HepG2 (cell line): ENCODE data around the gene SLC16A3. TPM values are rescaled to one million over a fixed set of nuclear protein-coding genes. Genes with fewer than 3 reads are reported as not detected.

ENCODE experiments used
- AGO2 ChIP-seq: fragments of 200-400 bp; formaldehyde crosslinking; optimal IDR thresholded peaks from 2 replicates; pipeline ENCODE3; 2017; ENCODE audit warnings: mild to moderate bottlenecking, low read depth, low read length, moderate library complexity
- BORCS8-MEF2B ChIP-seq: sonication (generic); formaldehyde crosslinking; IDR thresholded peaks from 2 replicates; pipeline ENCODE4 v1.8.0; 2022; ENCODE audit warnings: mild to moderate bottlenecking, missing genetic modification reagents
- CBX5 ChIP-seq: sonication (generic); formaldehyde crosslinking; IDR thresholded peaks from 2 replicates; pipeline ENCODE4 v1.4.0; 2020; ENCODE audit warnings: missing genetic modification reagents, borderline replicate concordance
- DNMT1 ChIP-seq: sonication (generic); formaldehyde crosslinking; IDR thresholded peaks from 2 replicates; pipeline ENCODE4 v1.5.1; 2020; ENCODE audit warnings: mild to moderate bottlenecking, missing genetic modification reagents
- MNT ChIP-seq: fragments of 450-650 bp; IDR thresholded peaks from 2 replicates; pipeline ENCODE4 v1.6.1; 2016
- POLR2AphosphoS5 ChIP-seq: IDR thresholded peaks from 2 replicates; pipeline ENCODE4 v1.6.1; 2012; ENCODE audit warnings: low read depth, low read length
- RELA ChIP-seq: sonication (generic); formaldehyde crosslinking; IDR thresholded peaks from 2 replicates; pipeline ENCODE4 v1.4.0; 2020; ENCODE audit warnings: missing genetic modification reagents
- SALL1 ChIP-seq: sonication (generic); formaldehyde crosslinking; IDR thresholded peaks from 2 replicates; pipeline ENCODE4 v1.8.0; 2022; ENCODE audit warnings: mild to moderate bottlenecking, missing genetic modification reagents
- TBX2 ChIP-seq: sonication (generic); formaldehyde crosslinking; IDR thresholded peaks from 2 replicates; pipeline ENCODE4 v1.5.0; 2020; ENCODE audit warnings: missing genetic modification reagents, mild to moderate bottlenecking, borderline replicate concordance
- TMF1 ChIP-seq: sonication (generic); formaldehyde crosslinking; IDR thresholded peaks from 2 replicates; pipeline ENCODE4 v1.8.1; 2022; ENCODE audit warnings: low read depth, missing genetic modification reagents
- ZMYM2 ChIP-seq: sonication (generic); formaldehyde crosslinking; IDR thresholded peaks from 2 replicates; pipeline ENCODE4 v1.8.0; 2022; ENCODE audit warnings: mild to moderate bottlenecking, missing genetic modification reagents
- ZNF136 ChIP-seq: sonication (generic); formaldehyde crosslinking; IDR thresholded peaks from 2 replicates; pipeline ENCODE4 v1.8.1; 2022; ENCODE audit warnings: low read depth, mild to moderate bottlenecking, moderate library complexity, missing genetic modification reagents
- ZNF20 ChIP-seq: sonication (generic); formaldehyde crosslinking; IDR thresholded peaks from 2 replicates; pipeline ENCODE4 v1.4.0; 2020; ENCODE audit warnings: mild to moderate bottlenecking, moderate library complexity, missing genetic modification reagents
- ZNF432 ChIP-seq: sonication (generic); formaldehyde crosslinking; IDR thresholded peaks from 2 replicates; pipeline ENCODE4 v1.5.0; 2020; ENCODE audit warnings: missing genetic modification reagents, mild to moderate bottlenecking, borderline replicate concordance
- ZNF574 ChIP-seq: sonication (generic); formaldehyde crosslinking; IDR thresholded peaks from 2 replicates; pipeline ENCODE4 v1.4.0; 2020; ENCODE audit warnings: missing genetic modification reagents
- ZNF652 ChIP-seq: IDR thresholded peaks from 2 replicates; pipeline ENCODE4 v1.6.1; 2016; ENCODE audit warnings: low read depth, borderline replicate concordance
- polyA plus RNA-seq, 8 experiments: library from polyadenylated mRNA; depleted of rRNA in 3 of 8; stranded (reverse) in 7 of 8; unstranded in 1 of 8; fragments of >200 nt; fragmentation: Illumina TruSeq in 4 of 8; extraction: Trizol in 4 of 8; gene quantifications; 2 replicates each; pipeline versions ENCODE4 v1.2.1 to v1.2.3, GENCODE V29; 2011 to 2016; ENCODE audit warnings: low read depth in 4 of 8, missing spikeins in 1 of 8, mixed read lengths in 1 of 8; ENCODE audit not compliant: insufficient read depth in 1 of 8
- total RNA-seq, 5 experiments: library from RNA; depleted of rRNA; stranded (reverse); fragments of >200 nt; fragmentation: Illumina TruSeq; extraction: Trizol; gene quantifications; 2 replicates each; pipeline ENCODE4 v1.2.3, GENCODE V29; 2016; ENCODE audit warnings: low read depth in 1 of 5
- TF ChIP-seq, protein P1 (sequence below), 2 experiments: sonication (generic) in 1 of 2; formaldehyde crosslinking in 1 of 2; IDR thresholded peaks; 2 replicates each; pipeline versions ENCODE4 v1.5.1 to v1.6.1; 2011 to 2020; ENCODE audit warnings: borderline replicate concordance in 1 of 2, low read depth in 1 of 2, low read length in 1 of 2, mild to moderate bottlenecking in 1 of 2, missing genetic modification reagents in 1 of 2, moderate library complexity in 1 of 2
- TF ChIP-seq, protein P2 (sequence below): sonication (generic); formaldehyde crosslinking; conservative IDR thresholded peaks from 2 replicates; pipeline ENCODE4 v1.4.0; 2020; ENCODE audit warnings: missing genetic modification reagents

The SLC16A3 gene
- total and polyA plus RNA-seq, 2 of the 13 experiments (the other 11 are each of a cell fraction or from before 2014, with no cell fraction given): 242 to 349 TPM

GRCh38 chr17:82272495-82273326 is 43.9 kb downstream of the SLC16A3 start (continued):
- 0 out of 2 replicates have a peak, but pooled peaks have one; percentile 12 for TF ChIP-seq ZNF136 (CRISPR knock-in tag)
- TF ChIP-seq ZNF574 (CRISPR knock-in tag): peak; percentile 23; the same call in 1 of the 2 replicates
- 0 out of 2 replicates have a peak, but pooled peaks have one; percentile 36 for TF ChIP-seq TMF1 (CRISPR knock-in tag)
- no peak for TF ChIP-seq CBX5 (CRISPR knock-in tag)
- TF ChIP-seq RELA (CRISPR knock-in tag): no peak
- TF ChIP-seq, protein P1, sequence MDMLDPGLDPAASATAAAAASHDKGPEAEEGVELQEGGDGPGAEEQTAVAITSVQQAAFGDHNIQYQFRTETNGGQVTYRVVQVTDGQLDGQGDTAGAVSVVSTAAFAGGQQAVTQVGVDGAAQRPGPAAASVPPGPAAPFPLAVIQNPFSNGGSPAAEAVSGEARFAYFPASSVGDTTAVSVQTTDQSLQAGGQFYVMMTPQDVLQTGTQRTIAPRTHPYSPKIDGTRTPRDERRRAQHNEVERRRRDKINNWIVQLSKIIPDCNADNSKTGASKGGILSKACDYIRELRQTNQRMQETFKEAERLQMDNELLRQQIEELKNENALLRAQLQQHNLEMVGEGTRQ (IDR thresholded peaks at IDR 0.05; ENCODE audit: low read depth, low read length): no peak
- TF ChIP-seq, protein P1 (CRISPR knock-in tag; IDR thresholded peaks at IDR 0.05; ENCODE audit: borderline replicate concordance): no peak
- TF ChIP-seq MNT: no peak
- TF ChIP-seq SALL1 (CRISPR knock-in tag): peak; percentile 33; the same call in 1 of the 2 replicates
- peak; percentile 71 for TF ChIP-seq ZNF652 (CRISPR knock-in tag)
- TF ChIP-seq ZNF20 (CRISPR knock-in tag): peak; percentile 68
- TF ChIP-seq ZNF432 (CRISPR knock-in tag): no peak
- no peak; the same call in 1 of the 2 replicates for TF ChIP-seq DNMT1 (CRISPR knock-in tag)
- TF ChIP-seq AGO2: peak; percentile 84
- no peak for TF ChIP-seq BORCS8-MEF2B (CRISPR knock-in tag)
- TF ChIP-seq ZMYM2: no peak
- TF ChIP-seq, protein P2, sequence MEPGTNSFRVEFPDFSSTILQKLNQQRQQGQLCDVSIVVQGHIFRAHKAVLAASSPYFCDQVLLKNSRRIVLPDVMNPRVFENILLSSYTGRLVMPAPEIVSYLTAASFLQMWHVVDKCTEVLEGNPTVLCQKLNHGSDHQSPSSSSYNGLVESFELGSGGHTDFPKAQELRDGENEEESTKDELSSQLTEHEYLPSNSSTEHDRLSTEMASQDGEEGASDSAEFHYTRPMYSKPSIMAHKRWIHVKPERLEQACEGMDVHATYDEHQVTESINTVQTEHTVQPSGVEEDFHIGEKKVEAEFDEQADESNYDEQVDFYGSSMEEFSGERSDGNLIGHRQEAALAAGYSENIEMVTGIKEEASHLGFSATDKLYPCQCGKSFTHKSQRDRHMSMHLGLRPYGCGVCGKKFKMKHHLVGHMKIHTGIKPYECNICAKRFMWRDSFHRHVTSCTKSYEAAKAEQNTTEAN (CRISPR knock-in tag): no peak
- TF ChIP-seq POLR2AphosphoS5: 0 out of 2 replicates have a peak, but pooled peaks have one; percentile 23
- no peak for TF ChIP-seq TBX2 (CRISPR knock-in tag)
